LNCaP clone FGC (cell line): ENCODE measurements around the gene APOA5.
"Not testable (repeated sequence)": the region's sequence is repeated elsewhere in the genome, so short reads cannot be mapped to it uniquely, and the experiment has no call there.

Experiments used
- DNase-seq: peaks from one replicate; pipeline ENCODE4 v3.0.0-alpha.2; 2011; ENCODE audit warnings: low read depth
- H3K4me3 ChIP-seq: 2 replicates; pipeline ENCODE4 v1.5.1; 2011; ENCODE audit warnings: mild to moderate bottlenecking, low read depth, low read length, control low read depth
- CTCF ChIP-seq: IDR thresholded peaks from 2 replicates; pipeline ENCODE4 v1.5.1; 2012; ENCODE audit warnings: mild to moderate bottlenecking; ENCODE audit not compliant: control insufficient read depth, insufficient read depth; ENCODE audit errors: extremely low read depth

The APOA5 gene

GRCh38 chr11:116772443-116773202 lies 19.1 kb downstream of the APOA5 start, which contains the start of gene BUD13:
Gene BUD13, minus strand, starts transcription at chr11:116772987. Its CDS starts 23 bp downstream, at chr11:116772964.
- peak within 1 kb of the TSS; percentile 98 for H3K4me3 ChIP-seq
- DNase-seq, result peak; percentile 56
- no peak; the same call in 1 of the 2 replicates for TF ChIP-seq CTCF

- H3K4me3 ChIP-seq, result peak overlapping the region; percentile 98
- TF ChIP-seq CTCF, result no peak
- DNase-seq, result no peak
These were observed 19.7 kb downstream of the APOA5 start for GRCh38 chr11:116771935-116772334.

GRCh38 chr11:116762132-116762531 lies 29.5 kb downstream of the APOA5 start:
- TF ChIP-seq CTCF, result no peak
- DNase-seq, result no peak
- no peak overlapping the region for H3K4me3 ChIP-seq

- not testable (repeated sequence) for H3K4me3 ChIP-seq, DNase-seq
These were observed 35.6 kb downstream of the APOA5 start for GRCh38 chr11:116756044-116756443.

- TF ChIP-seq CTCF, result no peak
- DNase-seq, result no peak
- no peak overlapping the region for H3K4me3 ChIP-seq
These were observed 41.5 kb downstream of the APOA5 start for GRCh38 chr11:116750070-116750718.

GRCh38 chr11:116742104-116742503 lies 49.6 kb downstream of the APOA5 start:
- DNase-seq, result no peak
- H3K4me3 ChIP-seq, result no peak overlapping the region
- TF ChIP-seq CTCF, result no peak

GRCh38 chr11:116740741-116741140 lies 50.9 kb downstream of the APOA5 start:
- TF ChIP-seq CTCF, result no peak
- DNase-seq, result no peak
- no peak overlapping the region for H3K4me3 ChIP-seq
